ENCODE results near the gene CCNI.
"Not testable (repeated sequence)": the region's sequence is repeated elsewhere in the genome, so short reads cannot be mapped to it uniquely, and the experiment has no call there.

Gene CCNI

GRCh38 chr4:77080806-77081205 is 5.0 kb upstream of the CCNI start:
- DNase-seq, result not testable (repeated sequence)

- no peak for DNase-seq
These were observed 3.5 kb upstream of the CCNI start for GRCh38 chr4:77079281-77079680.

DNA sequence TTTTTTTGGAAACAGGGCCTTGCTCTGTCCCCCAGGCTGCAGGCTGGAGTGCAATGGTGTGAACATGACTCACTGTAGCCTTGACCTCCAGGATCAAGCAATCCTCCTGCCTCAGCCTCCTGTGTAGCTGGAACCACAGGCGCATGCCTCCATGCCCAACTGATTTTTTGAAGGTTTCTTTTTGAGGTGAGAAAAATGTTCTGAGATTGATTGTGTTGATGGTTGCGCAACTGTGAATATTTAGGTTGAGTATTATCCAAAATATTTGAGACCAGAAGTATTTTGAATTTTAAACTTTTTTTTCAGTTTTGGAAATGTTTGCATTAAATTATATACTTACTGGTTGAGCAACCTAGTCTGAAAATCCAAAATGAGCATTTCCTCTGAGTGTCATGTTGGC is 2.6 kb upstream of the CCNI start:
- DNase-seq, result no peak

- no peak for DNase-seq
These were observed 1.3 kb upstream of the CCNI start for GRCh38 chr4:77076889-77077635.

- peak; percentile 65 for DNase-seq
These were observed 571 bp downstream of the CCNI start for GRCh38 chr4:77074981-77075855.

GRCh38 chr4:77074381-77074831 is 1.4 kb downstream of the CCNI start:
- no peak for DNase-seq

GRCh38 chr4:77073981-77074380 is 1.8 kb downstream of the CCNI start:
- no peak for DNase-seq

- no peak for DNase-seq
These were observed 2.5 kb downstream of the CCNI start for GRCh38 chr4:77073106-77073809.

DNA sequence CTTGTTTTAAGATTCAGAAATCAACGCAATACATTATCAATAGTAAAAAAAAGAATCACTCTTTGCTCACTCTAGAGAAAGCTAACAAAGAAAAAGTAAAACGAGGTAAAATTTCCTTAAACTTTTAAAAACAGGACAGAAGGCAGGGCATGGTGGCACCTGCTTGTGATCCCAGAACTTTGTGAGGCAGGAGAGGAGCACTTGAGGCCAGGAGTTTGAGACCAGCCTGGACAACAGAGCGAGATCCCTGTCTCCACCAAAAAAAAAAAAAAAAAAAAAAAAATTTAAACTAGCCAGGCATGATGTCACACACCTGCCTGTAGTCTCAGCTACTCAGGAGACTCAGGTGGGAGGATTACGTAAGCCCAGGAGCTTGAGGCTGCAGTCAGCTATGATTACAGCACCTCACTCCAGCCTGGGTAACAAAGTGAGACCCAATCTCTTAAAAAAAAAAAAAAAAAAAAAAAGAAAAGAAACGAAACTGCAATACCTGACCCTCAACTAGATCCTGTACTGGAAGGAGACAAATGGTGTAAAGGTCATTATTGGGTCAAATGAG is 3.5 kb downstream of the CCNI start:
- DNase-seq, result no peak

DNA sequence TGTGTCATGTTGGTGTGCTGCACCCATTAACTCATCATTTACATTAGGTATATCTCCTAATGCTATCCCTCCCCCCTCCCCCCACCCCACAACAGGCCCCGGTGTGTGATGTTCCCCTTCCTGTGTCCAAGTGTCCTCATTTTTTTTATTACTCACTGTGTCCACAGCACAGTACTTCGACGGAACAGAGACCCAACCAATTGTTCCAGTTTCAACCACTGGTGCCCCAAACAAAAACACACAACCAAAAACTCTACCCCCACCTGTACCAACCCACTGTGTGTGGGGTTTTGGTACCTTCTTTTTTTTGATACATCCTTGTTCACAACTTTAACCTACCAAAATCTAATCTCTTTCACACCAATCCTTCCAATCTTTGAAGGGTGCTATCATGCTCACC is 6.3 kb downstream of the CCNI start:
- not testable (repeated sequence) for DNase-seq

DNA sequence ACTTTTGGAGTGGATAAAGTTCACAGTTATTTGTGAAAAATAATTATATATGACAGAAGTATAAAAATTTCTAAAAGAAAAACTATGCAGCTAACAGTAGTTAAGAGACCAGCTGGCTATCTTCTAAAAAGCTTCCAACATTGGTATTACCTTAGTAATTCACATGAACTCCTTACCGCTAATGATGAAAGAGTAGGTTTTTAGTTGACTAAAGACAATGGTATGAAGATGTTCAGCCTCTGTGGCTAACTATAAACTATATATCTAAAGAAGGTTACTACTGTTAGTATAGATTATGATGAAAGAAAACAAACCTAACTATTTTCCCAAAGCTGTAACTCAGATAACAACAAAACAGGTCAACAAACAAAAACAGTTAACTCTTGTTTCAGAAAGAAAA is 10.4 kb downstream of the CCNI start:
- DNase-seq, result no peak

DNA sequence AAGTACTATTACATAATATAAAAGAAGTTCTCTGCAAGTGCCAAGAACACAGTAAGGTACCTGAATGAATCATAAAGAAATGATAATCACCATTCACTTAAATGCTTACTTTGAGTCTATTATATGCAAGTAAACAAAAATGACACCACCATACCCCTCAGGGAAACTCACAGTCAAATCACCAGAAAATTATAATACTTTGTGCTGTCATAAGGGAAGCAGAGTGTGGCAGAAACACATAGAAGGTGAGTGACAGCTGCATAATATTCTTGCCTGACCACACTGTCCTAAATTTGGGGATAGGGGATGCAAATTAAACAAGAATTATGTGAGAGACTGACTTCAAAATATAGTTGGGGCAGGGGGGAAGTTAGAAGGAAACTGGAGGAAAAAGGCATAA is 12.9 kb downstream of the CCNI start:
- DNase-seq, result no peak

DNA sequence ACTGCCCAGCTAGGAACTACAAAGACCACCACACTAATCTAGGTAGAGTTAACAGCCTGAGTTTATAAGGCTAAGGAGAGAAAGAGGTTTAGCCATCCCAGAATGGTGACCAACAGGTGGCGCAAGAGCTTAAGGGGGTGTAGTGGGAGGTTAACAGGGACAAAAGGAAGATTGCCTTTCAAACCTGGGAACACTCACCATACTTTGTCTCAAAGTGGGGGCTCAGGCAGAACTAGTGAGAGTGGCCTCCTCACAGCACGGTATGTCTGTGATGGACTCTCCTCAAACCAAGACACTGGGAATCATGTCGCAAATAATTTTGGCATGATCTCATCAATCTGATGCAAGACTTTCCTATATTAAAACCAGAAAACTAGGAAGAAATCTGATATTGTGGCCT is 23.4 kb downstream of the CCNI start:
- DNase-seq, result peak; percentile 17

DNA sequence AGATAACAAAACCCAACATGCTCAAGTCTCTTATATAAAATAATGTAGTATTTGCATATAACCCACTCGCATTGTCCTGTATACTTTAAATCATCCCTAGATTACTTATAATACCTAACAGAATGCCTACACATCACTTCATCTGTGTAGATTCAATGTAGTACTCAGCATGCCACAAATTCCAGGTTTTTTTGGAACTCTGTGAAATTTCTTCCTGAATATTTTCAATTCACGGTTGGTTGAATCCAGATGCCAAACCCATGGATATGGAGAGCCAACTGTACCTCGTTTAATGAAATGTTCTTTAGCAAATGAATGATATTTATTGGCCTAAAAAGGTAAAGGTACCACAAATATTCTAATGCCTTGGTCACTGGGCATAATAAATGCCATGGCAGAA is 24.8 kb downstream of the CCNI start:
- no peak for DNase-seq

DNA sequence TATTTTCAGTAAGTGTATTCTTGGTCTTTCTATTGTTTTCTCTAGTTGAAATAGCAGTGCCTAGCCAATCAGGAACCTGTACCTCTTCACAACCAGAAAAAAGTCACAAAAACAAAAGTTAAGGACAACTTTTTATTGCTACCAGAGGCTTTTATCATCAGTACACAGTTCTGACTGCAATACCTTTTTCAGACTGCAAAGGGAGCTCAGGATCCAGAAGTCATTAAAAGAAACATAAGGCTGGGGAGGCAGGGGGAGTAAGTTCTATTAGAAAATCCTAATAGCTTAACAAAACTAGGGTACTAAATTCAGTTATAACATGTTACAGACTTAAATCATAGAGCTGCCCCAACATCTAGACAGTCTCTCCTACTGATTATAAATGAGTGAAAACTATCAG is 28.8 kb downstream of the CCNI start:
- DNase-seq, result no peak

- DNase-seq, result no peak
These were observed 30.3 kb downstream of the CCNI start for GRCh38 chr4:77045490-77045889.

GRCh38 chr4:77044461-77045150 is 31.2 kb downstream of the CCNI start:
- no peak for DNase-seq

DNA sequence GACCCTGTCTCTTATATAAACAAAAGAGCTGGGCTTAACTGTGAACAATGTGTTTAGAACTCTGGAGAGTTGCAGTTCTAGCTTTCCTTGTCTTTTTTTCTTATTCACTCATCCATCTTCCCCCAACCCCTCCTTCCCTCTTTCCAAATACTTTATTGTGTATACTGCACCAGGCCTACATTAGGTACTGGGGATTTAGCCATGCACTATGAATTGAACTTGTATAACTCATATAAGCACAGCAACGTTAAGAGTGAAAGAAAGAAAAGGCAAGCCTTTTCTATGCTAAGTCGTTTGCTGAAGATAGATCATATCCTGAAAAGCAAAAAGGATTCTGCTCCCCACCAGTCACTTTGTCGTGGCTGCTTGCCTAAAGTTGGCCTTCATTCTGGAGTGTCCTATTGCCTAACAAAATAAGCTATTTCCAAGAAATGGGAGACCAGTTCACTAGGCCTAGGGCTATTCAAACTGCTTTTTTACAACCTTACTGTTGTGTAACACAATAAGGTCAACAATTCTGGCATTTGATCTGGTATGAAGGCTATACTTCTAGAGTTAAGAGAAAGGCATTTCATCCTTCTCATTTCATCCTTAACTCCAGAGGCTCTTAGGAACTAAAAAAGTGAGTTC is 32.2 kb downstream of the CCNI start:
- no peak for DNase-seq

DNA sequence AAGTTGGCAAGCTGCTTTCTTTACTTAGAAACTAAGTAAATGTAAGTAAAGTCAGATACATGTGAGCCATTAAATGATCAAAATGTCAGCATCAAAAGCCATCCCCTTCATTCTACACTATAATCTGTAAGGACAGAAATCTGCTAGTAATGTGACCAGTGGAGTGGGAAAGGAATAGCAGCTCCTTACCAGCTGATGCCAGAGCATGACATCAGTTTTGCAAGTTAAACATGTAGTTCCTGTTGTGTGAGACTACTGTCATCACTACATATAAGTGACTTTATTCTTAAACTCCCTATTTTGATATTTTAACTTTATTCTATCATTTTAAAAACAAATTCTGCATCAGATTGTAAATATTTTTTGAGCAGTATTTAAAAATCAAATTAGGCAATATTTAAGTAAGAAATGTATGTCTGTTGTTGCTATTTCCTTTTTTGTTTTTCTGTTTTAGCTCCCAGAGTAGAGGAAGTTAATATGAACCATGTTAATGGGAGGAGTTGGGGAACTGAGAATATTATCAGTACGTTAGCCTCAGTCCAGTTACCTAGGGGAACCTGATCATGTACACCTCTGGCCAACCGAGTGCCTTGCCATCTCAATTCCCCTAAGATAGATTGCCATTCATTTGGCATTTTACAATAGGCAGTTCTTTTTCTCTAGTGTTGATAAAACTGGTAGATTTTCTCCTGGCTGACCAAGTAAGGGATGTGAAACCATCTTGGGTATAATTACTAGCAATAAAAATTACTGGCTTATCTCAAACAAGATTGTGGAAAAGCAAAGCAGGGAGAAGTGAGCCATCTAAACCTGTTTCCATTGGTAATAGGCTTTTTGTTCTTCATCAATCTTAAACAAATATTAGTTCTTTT is 34.7 kb downstream of the CCNI start:
- no peak for DNase-seq

- no peak for DNase-seq
These were observed 35.5 kb downstream of the CCNI start for GRCh38 chr4:77040270-77040669.

DNA sequence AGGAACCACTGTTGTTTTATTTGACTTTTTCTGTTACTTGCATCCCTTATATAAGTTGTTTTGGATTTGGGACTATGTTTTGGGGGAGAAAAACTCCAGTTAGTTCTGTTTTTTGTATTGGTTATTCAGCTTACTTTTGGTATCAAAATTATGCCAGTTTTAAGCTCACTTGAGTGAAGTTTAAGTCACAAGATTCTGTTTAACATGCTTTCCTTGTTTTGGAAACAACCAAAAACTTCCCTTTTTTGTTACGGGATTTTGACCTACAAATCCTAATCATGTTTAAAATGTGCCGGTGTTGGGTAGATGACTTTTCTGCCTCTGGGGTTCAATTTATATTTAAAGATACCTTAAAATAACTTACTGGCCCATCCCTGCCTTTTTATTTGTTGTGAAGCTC is 36.0 kb downstream of the CCNI start:
- no peak for DNase-seq
